Measurements from ENCODE around the gene UBR4.

UBR4 gene

GRCh38 chr1:19068639-19069276 is 141.3 kb downstream of the UBR4 start:
- no peak for DNase-seq (ENCODE audit: low read depth, low spot score)
- Histone ChIP-seq H3K9ac (ENCODE audit: insufficient read length) (no peak overlapping the region), H3K9me3 (ENCODE audit: low read depth, low read length) (no peaks in the 10 kb centered on the region), H3K27ac (no peak overlapping the region), H3K4me3 (no peak overlapping the region), H3K36me3 (ENCODE audit: insufficient read depth, low read length) (peaks cover 8% of the 10 kb centered on the region; the same call in 1 of the 2 replicates)
- TF ChIP-seq EZH2 (IDR thresholded peaks at IDR 0.05) (no peak), POLR2AphosphoS5 (IDR thresholded peaks at IDR 0.05; ENCODE audit: borderline replicate concordance, low read depth, low read length) (no peak), FOXP2 (optimal IDR thresholded peaks at IDR 0.05; ENCODE audit: control extremely low read depth, extremely low read length, insufficient read depth) (no peak)

- no peak overlapping the region for H3K9ac ChIP-seq (ENCODE audit: insufficient read length)
- no peak overlapping the region for H3K27ac ChIP-seq
- no peak for DNase-seq (ENCODE audit: low read depth, low spot score)
- H3K36me3 ChIP-seq (ENCODE audit: insufficient read depth, low read length) = peaks cover 3% of the 10 kb centered on the region; the same call in 1 of the 2 replicates
- TF ChIP-seq POLR2AphosphoS5 (IDR thresholded peaks at IDR 0.05; ENCODE audit: borderline replicate concordance, low read depth, low read length) = no peak
- TF ChIP-seq FOXP2 (optimal IDR thresholded peaks at IDR 0.05; ENCODE audit: control extremely low read depth, extremely low read length, insufficient read depth) = no peak
- H3K9me3 ChIP-seq (ENCODE audit: low read depth, low read length) = no peaks in the 10 kb centered on the region
- no peak overlapping the region for H3K4me3 ChIP-seq
Measured at GRCh38 chr1:19067912-19068638, 142.0 kb downstream of the UBR4 start.

GRCh38 chr1:19067182-19067911 is 142.7 kb downstream of the UBR4 start:
- H3K27ac ChIP-seq = no peak overlapping the region
- no peak for DNase-seq (ENCODE audit: low read depth, low spot score)

GRCh38 chr1:19066874-19067181 is 143.2 kb downstream of the UBR4 start:
- H3K9ac ChIP-seq (ENCODE audit: insufficient read length) = no peak overlapping the region
- no peaks in the 10 kb centered on the region for H3K9me3 ChIP-seq (ENCODE audit: low read depth, low read length)
- no peak overlapping the region for H3K27ac ChIP-seq
- H3K36me3 ChIP-seq (ENCODE audit: insufficient read depth, low read length) = no peaks in the 10 kb centered on the region
- no peak for TF ChIP-seq FOXP2 (optimal IDR thresholded peaks at IDR 0.05; ENCODE audit: control extremely low read depth, extremely low read length, insufficient read depth)
- no peak for TF ChIP-seq EZH2 (IDR thresholded peaks at IDR 0.05)
- TF ChIP-seq POLR2AphosphoS5 (IDR thresholded peaks at IDR 0.05; ENCODE audit: borderline replicate concordance, low read depth, low read length) = no peak
- no peak for DNase-seq (ENCODE audit: low read depth, low spot score)
- H3K4me3 ChIP-seq = no peak overlapping the region

More at GRCh38 chr1:19067182-19067911, 142.7 kb downstream of the UBR4 start:
- Histone ChIP-seq H3K9ac (ENCODE audit: insufficient read length) (no peak overlapping the region), H3K4me3 (no peak overlapping the region), H3K9me3 (ENCODE audit: low read depth, low read length) (no peaks in the 10 kb centered on the region), H3K36me3 (ENCODE audit: insufficient read depth, low read length) (no peaks in the 10 kb centered on the region)
- TF ChIP-seq POLR2AphosphoS5 (IDR thresholded peaks at IDR 0.05; ENCODE audit: borderline replicate concordance, low read depth, low read length) (no peak), EZH2 (IDR thresholded peaks at IDR 0.05) (no peak)

GRCh38 chr1:19066248-19066873 is 143.7 kb downstream of the UBR4 start:
- Histone ChIP-seq H3K4me3 (no peak overlapping the region), H3K27ac (no peak overlapping the region), H3K36me3 (ENCODE audit: insufficient read depth, low read length) (no peaks in the 10 kb centered on the region), H3K9ac (ENCODE audit: insufficient read length) (no peak overlapping the region), H3K9me3 (ENCODE audit: low read depth, low read length) (no peaks in the 10 kb centered on the region)
- no peak for DNase-seq (ENCODE audit: low read depth, low spot score)
- no peak for TF ChIP-seq POLR2AphosphoS5 (IDR thresholded peaks at IDR 0.05; ENCODE audit: borderline replicate concordance, low read depth, low read length)
- TF ChIP-seq FOXP2 (optimal IDR thresholded peaks at IDR 0.05; ENCODE audit: control extremely low read depth, extremely low read length, insufficient read depth) = no peak
- no peak for TF ChIP-seq EZH2 (IDR thresholded peaks at IDR 0.05)

- TF ChIP-seq POLR2AphosphoS5 (IDR thresholded peaks at IDR 0.05; ENCODE audit: borderline replicate concordance, low read depth, low read length) (no peak), FOXP2 (optimal IDR thresholded peaks at IDR 0.05; ENCODE audit: control extremely low read depth, extremely low read length, insufficient read depth) (no peak), EZH2 (IDR thresholded peaks at IDR 0.05) (no peak)
- Histone ChIP-seq H3K9me3 (ENCODE audit: low read depth, low read length) (no peaks in the 10 kb centered on the region), H3K36me3 (ENCODE audit: insufficient read depth, low read length) (no peaks in the 10 kb centered on the region), H3K27ac (no peak overlapping the region), H3K4me3 (no peak overlapping the region), H3K9ac (ENCODE audit: insufficient read length) (no peak overlapping the region)
- DNase-seq (ENCODE audit: low read depth, low spot score) = no peak
Measured at GRCh38 chr1:19065526-19066247, 144.4 kb downstream of the UBR4 start.

GRCh38 chr1:19064906-19065450 is 145.1 kb downstream of the UBR4 start:
- H3K9ac ChIP-seq (ENCODE audit: insufficient read length) = no peak overlapping the region
- no peaks in the 10 kb centered on the region for H3K9me3 ChIP-seq (ENCODE audit: low read depth, low read length)
- no peak overlapping the region for H3K27ac ChIP-seq
- no peaks in the 10 kb centered on the region for H3K36me3 ChIP-seq (ENCODE audit: insufficient read depth, low read length)
- TF ChIP-seq FOXP2 (optimal IDR thresholded peaks at IDR 0.05; ENCODE audit: control extremely low read depth, extremely low read length, insufficient read depth) (no peak), EZH2 (IDR thresholded peaks at IDR 0.05) (no peak), POLR2AphosphoS5 (IDR thresholded peaks at IDR 0.05; ENCODE audit: borderline replicate concordance, low read depth, low read length) (no peak)
- no peak for DNase-seq (ENCODE audit: low read depth, low spot score)
- H3K4me3 ChIP-seq = no peak overlapping the region

Measured in SK-N-MC (cell line).